Kidney epithelial cell (primary cell): ENCODE measurements around the gene TRIP4. TPM values are rescaled to one million over a fixed set of nuclear protein-coding genes. Genes with fewer than 3 reads are reported as not detected.

Experiments used
- DNase-seq: peaks from one replicate; pipeline ENCODE4 v3.0.0-alpha.2; 2010; ENCODE audit warnings: low read depth
- H3K27me3 ChIP-seq: 2 replicates; pipeline ENCODE4 v1.6.0; 2011; ENCODE audit warnings: low read length; ENCODE audit not compliant: control insufficient read depth, insufficient read depth
- H3K36me3 ChIP-seq: 2 replicates; pipeline ENCODE4 v1.5.1; 2011; ENCODE audit warnings: low read length; ENCODE audit not compliant: control insufficient read depth, insufficient read depth
- H3K4me3 ChIP-seq: 2 replicates; pipeline ENCODE4 v1.5.1; 2011; ENCODE audit warnings: low read depth, mild to moderate bottlenecking, control low read depth, low read length
- total RNA-seq: library from RNA; depleted of rRNA; stranded (reverse); fragments of >200 nt; gene quantifications from 2 replicates; pipeline ENCODE4 v1.2.3, GENCODE V29; 2015
- TF ChIP-seq, protein P1 (sequence below): IDR thresholded peaks from 2 replicates; pipeline ENCODE4 v1.5.1; 2011; ENCODE audit warnings: mild to moderate bottlenecking, moderate library complexity, low read length, control low read depth, inconsistent platforms; ENCODE audit not compliant: insufficient read depth, poor library complexity, severe bottlenecking

The TRIP4 gene
- total RNA-seq, 1 donor from 2014 or later = 12.3 TPM

- TF ChIP-seq, protein P1, sequence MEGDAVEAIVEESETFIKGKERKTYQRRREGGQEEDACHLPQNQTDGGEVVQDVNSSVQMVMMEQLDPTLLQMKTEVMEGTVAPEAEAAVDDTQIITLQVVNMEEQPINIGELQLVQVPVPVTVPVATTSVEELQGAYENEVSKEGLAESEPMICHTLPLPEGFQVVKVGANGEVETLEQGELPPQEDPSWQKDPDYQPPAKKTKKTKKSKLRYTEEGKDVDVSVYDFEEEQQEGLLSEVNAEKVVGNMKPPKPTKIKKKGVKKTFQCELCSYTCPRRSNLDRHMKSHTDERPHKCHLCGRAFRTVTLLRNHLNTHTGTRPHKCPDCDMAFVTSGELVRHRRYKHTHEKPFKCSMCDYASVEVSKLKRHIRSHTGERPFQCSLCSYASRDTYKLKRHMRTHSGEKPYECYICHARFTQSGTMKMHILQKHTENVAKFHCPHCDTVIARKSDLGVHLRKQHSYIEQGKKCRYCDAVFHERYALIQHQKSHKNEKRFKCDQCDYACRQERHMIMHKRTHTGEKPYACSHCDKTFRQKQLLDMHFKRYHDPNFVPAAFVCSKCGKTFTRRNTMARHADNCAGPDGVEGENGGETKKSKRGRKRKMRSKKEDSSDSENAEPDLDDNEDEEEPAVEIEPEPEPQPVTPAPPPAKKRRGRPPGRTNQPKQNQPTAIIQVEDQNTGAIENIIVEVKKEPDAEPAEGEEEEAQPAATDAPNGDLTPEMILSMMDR = no peak
- H3K4me3 ChIP-seq = no peak overlapping the region
- no peak for DNase-seq
- no peaks in the 10 kb centered on the region for H3K27me3 ChIP-seq
- no peaks in the 10 kb centered on the region for H3K36me3 ChIP-seq
These were observed 84.5 kb downstream of the TRIP4 start for GRCh38 chr15:64472161-64472560.

GRCh38 chr15:64474846-64475245 lies 87.2 kb downstream of the TRIP4 start:
- no peaks in the 10 kb centered on the region for H3K27me3 ChIP-seq
- H3K4me3 ChIP-seq = no peak overlapping the region
- TF ChIP-seq, protein P1 = no peak
- no peak for DNase-seq
- H3K36me3 ChIP-seq = no peaks in the 10 kb centered on the region

DNA sequence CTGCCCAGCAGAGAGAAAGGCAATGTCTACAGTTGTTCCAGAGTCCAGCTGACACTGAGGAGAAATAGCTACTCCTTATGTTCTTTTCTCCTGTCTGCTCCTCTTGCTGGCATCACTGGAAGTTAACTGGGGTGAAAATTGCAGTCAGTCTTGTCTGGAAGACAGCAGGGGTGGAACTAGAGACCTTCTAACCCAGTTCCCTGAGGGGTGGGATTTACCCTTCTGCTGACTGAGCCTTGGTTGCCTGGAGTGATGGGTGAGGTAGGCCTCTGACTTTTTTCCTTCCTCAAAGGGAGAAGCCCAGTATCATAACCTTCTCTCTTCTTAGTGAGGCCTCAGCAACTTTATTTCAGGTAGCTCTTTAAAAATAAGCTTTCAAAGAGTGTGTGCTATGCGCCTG lies 88.9 kb downstream of the TRIP4 start:
- no peaks in the 10 kb centered on the region for H3K27me3 ChIP-seq
- H3K4me3 ChIP-seq = no peak overlapping the region
- H3K36me3 ChIP-seq = no peaks in the 10 kb centered on the region
- TF ChIP-seq, protein P1 = no peak
- no peak for DNase-seq

DNA sequence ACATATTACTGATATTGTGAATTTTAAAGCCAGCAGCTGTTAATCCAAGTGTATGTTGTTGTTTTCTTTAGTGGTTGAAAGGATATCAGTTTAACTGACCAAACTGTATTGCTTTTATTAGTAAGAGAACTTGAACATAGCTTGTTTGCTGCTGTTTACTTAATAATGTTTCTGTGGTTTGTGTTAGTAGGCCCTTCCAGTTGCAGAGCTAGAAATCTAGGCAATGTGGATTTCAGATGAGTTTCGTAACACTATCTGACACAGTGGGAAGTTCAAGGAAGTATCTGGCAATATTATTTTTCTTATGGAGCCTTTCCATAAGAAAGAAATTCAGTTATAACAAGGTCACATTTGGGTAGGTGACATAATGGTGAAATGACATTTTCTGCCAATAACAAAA lies 91.2 kb downstream of the TRIP4 start:
- Histone ChIP-seq H3K36me3 (no peaks in the 10 kb centered on the region), H3K27me3 (no peaks in the 10 kb centered on the region)
- no peak for DNase-seq

DNA sequence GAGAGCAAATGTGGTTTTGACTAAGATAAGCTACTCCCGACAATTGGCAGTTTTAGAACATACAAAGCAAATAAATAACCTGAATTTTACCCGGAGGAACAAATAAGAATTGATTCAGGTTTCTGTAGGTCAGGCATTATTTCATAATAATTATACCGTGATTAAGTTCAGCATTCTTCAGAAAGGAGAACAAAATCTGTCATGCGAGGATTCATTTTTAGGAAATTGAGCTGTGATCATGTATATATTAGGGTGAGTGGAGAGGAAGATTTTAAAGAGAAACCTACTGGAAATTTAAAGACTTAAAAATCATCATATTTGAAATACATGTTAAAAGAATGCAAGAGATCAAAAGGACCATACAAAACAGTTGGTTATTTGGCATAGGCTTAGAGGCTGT lies 93.3 kb downstream of the TRIP4 start:
- Histone ChIP-seq H3K36me3 (no peaks in the 10 kb centered on the region), H3K27me3 (no peaks in the 10 kb centered on the region), H3K4me3 (no peak overlapping the region)
- TF ChIP-seq, protein P1 = no peak
- no peak for DNase-seq

More for the DNA sequence above, 91.2 kb downstream of the TRIP4 start:
- H3K4me3 ChIP-seq = no peak overlapping the region
- TF ChIP-seq, protein P1 = no peak

DNA sequence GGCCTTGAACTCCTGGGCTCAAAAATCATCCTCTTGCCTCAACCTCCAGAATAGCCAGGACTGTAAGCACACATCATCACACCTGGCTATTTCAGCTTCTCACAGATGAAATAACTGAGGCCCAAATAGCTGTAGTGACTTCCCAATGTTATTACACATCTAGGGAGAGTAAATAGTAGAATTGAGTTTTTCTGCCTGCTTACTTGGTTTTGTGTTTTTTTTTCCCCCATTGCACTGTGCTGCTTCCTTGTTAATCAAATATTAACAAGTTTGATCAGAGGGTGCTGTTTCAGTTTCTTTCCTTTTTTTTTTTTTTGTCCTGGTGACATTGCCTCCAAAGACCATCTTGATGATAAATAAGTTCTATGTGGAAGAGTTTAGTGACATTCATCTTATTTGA lies 96.1 kb downstream of the TRIP4 start:
- Histone ChIP-seq H3K4me3 (no peak overlapping the region), H3K27me3 (no peaks in the 10 kb centered on the region), H3K36me3 (no peaks in the 10 kb centered on the region)
- DNase-seq = no peak
- TF ChIP-seq, protein P1 = no peak
